SK-N-SH (cell line): ENCODE measurements around the gene USB1.

Experiments used
- EP300 ChIP-seq, 2 experiments: IDR thresholded peaks; 2 replicates each; pipeline versions ENCODE4 v1.4.0 to v1.6.1; 2012; ENCODE audit warnings: borderline replicate concordance in 1 of 2, low read depth in 1 of 2, low read length in 1 of 2
- TF ChIP-seq, protein P1 (sequence below): fragments of 200-600 bp; sonication (generic); IDR thresholded peaks from 2 replicates; pipeline ENCODE4 v1.6.1; 2017; ENCODE audit warnings: antibody characterized with exemption, mild to moderate bottlenecking, moderate library complexity

DNA sequence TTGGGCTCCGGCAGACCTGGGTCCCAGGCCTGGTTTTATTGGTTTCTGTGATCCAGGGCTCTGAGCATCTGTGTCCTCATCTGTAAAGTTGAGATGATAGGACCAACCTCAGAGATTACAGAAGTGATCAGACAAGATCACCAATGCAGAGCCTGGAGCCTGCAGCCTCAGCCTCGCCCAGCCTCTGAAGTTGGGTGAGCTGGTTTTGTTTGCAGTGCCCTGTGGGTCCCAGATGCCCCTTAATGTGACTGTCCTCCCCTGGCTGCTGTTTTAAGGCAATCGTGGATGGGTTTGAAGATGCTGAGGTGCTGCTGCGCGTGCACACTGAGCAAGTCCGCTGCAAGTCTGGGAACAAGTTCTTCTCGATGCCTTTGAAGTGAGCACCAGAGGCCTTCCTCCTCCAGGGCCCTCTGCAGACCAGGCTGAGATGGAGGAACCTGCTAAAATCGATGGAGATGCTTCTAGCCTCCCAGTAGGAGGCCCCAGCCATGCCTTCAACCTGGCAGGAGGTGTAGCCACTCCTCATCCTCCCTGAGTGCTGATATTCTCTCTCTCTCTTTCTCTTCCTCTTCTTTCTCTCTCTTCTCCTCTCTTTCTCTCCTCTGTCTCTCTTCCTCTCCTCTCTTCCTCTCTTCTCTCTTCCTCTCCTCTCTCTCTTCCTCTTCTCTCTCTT is 18.8 kb downstream of the USB1 start:
- TF ChIP-seq, protein P1, sequence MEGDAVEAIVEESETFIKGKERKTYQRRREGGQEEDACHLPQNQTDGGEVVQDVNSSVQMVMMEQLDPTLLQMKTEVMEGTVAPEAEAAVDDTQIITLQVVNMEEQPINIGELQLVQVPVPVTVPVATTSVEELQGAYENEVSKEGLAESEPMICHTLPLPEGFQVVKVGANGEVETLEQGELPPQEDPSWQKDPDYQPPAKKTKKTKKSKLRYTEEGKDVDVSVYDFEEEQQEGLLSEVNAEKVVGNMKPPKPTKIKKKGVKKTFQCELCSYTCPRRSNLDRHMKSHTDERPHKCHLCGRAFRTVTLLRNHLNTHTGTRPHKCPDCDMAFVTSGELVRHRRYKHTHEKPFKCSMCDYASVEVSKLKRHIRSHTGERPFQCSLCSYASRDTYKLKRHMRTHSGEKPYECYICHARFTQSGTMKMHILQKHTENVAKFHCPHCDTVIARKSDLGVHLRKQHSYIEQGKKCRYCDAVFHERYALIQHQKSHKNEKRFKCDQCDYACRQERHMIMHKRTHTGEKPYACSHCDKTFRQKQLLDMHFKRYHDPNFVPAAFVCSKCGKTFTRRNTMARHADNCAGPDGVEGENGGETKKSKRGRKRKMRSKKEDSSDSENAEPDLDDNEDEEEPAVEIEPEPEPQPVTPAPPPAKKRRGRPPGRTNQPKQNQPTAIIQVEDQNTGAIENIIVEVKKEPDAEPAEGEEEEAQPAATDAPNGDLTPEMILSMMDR = no peak
- TF ChIP-seq EP300 (IDR thresholded peaks at IDR 0.05; ENCODE audit: borderline replicate concordance in 1 of 2, low read depth in 1 of 2, low read length in 1 of 2) = no peak
